Adrenal gland (tissue), 12 donors: ENCODE data around the gene IGHMBP2. TPM values are rescaled to one million over a fixed set of nuclear protein-coding genes. Genes with fewer than 3 reads are reported as not detected.
A peak's percentile ranks its signal among the peaks of the same experiment; 100 is the strongest.

Experiments used
- DNase-seq, 7 donors: peaks; one replicate each; pipeline ENCODE4 v3.0.0-alpha.2; 2019 to 2020
- H3K27ac ChIP-seq, 5 donors: fragments of 200-600 bp; sonication (generic) in 4 of 5; 1 replicate in 3 of 5; 2 replicates in 2 of 5; pipeline versions ENCODE4 v1.5.1 to v1.8.0; 2016 to 2020; ENCODE audit warnings: mild to moderate bottlenecking in 1 of 5
- H3K27me3 ChIP-seq: fragments of 200-600 bp; 2 replicates; pipeline ENCODE4 v1.8.0; 2021
- H3K36me3 ChIP-seq, 2 donors: fragments of 200-600 bp; replicated peaks in 1 of 2; 1 replicate in 1 of 2; 2 replicates in 1 of 2; pipeline versions ENCODE4 v1.5.1 to v1.8.0; 2018 to 2022
- H3K4me1 ChIP-seq, 2 donors: fragments of 200-600 bp; replicated peaks in 1 of 2; 1 replicate in 1 of 2; 2 replicates in 1 of 2; pipeline versions ENCODE4 v1.5.1 to v1.8.0; 2018 to 2021
- H3K4me3 ChIP-seq, 4 donors: fragments of 200-600 bp; sonication (generic) in 3 of 4; one replicate each; pipeline ENCODE4 v1.5.1; 2016 to 2018
- H3K9me3 ChIP-seq, 3 donors: fragments of 200-600 bp; sonication (generic) in 1 of 3; replicated peaks in 1 of 3; 1 replicate in 2 of 3; 2 replicates in 1 of 3; pipeline versions ENCODE4 v1.5.1 to v1.8.0; 2016 to 2021
- POLR2A ChIP-seq, 2 donors: fragments of 450-650 bp; IDR thresholded peaks; one replicate each; pipeline ENCODE4 v1.6.1; 2017; ENCODE audit warnings: antibody characterized with exemption in 2 of 2, mild to moderate bottlenecking in 2 of 2, moderate library complexity in 1 of 2
- WGBS, 4 donors: extraction: QIAGEN DNeasy Blood & Tissue Kit in 2 of 4; methylation state at CpG; one replicate each; pipeline versions ENCODE4 v1.1.5 to v1.1.7; 2013 to 2017; 5-methylcytosine and 5-hydroxymethylcytosine counted together
- intact Hi-C, 2 donors: fragments of 100-400 bp; cut with DNase I; formaldehyde crosslinking; loops; one replicate each; pipeline versions ENCODE4 v1.14.1 to v1.15.0; 2022 to 2023
- polyA plus RNA-seq, 3 donors: library from polyadenylated mRNA; stranded (reverse); fragments of 200-250 nt in 2 of 3; fragments of 350-450 nt in 1 of 3; fragmentation: Illumina TruSeq in 1 of 3; extraction: RNeasy Lipid Tissue Mini Kit (QIAGEN cat#74804) in 1 of 3; gene quantifications; one replicate each; pipeline ENCODE4 v1.2.3, GENCODE V29; 2013 to 2014
- total RNA-seq, 9 donors: library from RNA; depleted of rRNA in 4 of 9; stranded (reverse); fragments of >200 nt in 4 of 9; fragments of 120-200 nt in 1 of 9; fragmentation: NEBNext Ultra II Directional in 1 of 9; extraction: Animal tissue kit (Norgen Biotek cat#: 25700) in 1 of 9; gene quantifications; one replicate each; pipeline versions ENCODE4 v1.1.0 to v1.2.4, GENCODE V29; 2013 to 2023
- TF ChIP-seq, protein P1 (sequence below), 6 experiments: fragments of 450-650 bp in 4 of 6; fragments of 200-600 bp in 2 of 6; sonication (generic) in 1 of 6; IDR thresholded peaks; 1 replicate in 5 of 6; 2 replicates in 1 of 6; pipeline versions ENCODE4 v1.5.1 to v1.8.0; 2016 to 2021; ENCODE audit warnings: antibody characterized with exemption in 6 of 6, mild to moderate bottlenecking in 2 of 6, moderate library complexity in 1 of 6
- donor health status: healthy with polysubstance abuse.
- donor health status: Bipolar disorder and iron deficiency.
- donor health status: DM: yes; HTN: yes; CAD: no.
- donor health status: DM: no; HTN: no; CAD: no.
- donor health status: DM: no; HTN: no; CAD: no.
- donor health status: DM: yes; HTN: yes; CAD: no.

Gene IGHMBP2
- total and polyA plus RNA-seq, 12 donors = 7.9 to 40.6 (median 16.3) TPM

DNA sequence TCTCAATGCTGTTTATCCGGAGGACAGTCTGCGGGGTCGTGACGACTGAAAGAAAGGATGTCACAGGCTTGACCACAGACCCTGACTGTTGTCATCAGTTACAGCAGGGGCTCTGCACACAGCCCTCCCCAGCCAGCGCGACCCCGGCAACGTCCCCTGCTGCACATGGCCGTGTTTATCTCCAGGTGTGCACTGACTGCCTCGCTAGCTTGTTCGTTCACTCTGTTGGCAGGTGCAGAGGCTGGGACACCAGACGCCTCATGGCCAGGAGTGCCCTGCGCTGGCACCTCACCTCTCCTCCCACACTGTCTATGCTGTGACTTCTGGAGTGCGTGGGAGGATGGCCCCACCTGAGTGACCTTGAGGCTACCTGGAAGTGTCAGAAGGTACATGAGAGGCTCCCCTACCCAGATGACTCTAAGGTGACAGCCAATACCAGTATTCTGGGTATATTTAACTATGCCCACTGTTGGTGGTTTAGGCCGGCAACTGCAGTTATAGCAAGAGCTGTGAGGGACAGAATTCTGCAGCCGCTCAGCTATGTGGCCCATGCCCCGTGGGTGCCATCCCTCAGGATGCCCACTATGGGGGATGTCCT, 12.2 kb upstream of the IGHMBP2 start:
- peaks cover 0 to 49% of the 10 kb centered on the region in 2 donors for H3K36me3 ChIP-seq
- peaks cover 0 to 6% of the 10 kb centered on the region in 2 donors for H3K4me1 ChIP-seq
- peak overlapping the region in 1 of 5 donors; percentile 17 for H3K27ac ChIP-seq
- no peaks in the 10 kb centered on the region for H3K27me3 ChIP-seq
- intact Hi-C loops = no loop called here
- H3K4me3 ChIP-seq = no peak overlapping the region
- 67 to 86% (median 79%) methylated on average over 16 to 17 of the region's 17 CpGs for WGBS, 4 donors
- DNase-seq = no peak
- H3K9me3 ChIP-seq = no peaks in the 10 kb centered on the region
- TF ChIP-seq, protein P1, sequence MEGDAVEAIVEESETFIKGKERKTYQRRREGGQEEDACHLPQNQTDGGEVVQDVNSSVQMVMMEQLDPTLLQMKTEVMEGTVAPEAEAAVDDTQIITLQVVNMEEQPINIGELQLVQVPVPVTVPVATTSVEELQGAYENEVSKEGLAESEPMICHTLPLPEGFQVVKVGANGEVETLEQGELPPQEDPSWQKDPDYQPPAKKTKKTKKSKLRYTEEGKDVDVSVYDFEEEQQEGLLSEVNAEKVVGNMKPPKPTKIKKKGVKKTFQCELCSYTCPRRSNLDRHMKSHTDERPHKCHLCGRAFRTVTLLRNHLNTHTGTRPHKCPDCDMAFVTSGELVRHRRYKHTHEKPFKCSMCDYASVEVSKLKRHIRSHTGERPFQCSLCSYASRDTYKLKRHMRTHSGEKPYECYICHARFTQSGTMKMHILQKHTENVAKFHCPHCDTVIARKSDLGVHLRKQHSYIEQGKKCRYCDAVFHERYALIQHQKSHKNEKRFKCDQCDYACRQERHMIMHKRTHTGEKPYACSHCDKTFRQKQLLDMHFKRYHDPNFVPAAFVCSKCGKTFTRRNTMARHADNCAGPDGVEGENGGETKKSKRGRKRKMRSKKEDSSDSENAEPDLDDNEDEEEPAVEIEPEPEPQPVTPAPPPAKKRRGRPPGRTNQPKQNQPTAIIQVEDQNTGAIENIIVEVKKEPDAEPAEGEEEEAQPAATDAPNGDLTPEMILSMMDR (IDR thresholded peaks at IDR 0.05) = no peak
- TF ChIP-seq POLR2A (IDR thresholded peaks at IDR 0.05) = no peak

DNA sequence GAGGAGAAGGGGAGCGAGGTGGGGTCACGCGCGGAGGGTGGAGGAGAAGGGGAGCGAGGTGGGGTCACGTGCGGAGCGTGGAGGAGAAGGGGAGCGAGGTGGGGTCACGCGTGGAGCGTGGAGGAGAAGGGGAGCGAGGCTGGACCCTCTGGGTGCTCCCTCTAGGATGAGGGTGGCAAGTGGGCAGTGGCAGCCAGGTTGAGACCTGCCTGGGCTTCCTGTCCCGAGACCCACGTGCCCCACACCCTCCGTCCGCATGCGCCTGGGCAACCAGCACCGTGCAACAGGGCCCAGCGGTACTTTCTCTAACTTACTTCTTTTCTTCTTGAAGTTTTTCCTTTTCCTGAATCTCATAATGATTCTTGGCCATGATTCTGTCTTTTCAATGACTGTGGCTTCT, 11.1 kb upstream of the IGHMBP2 start:
- peaks cover 0 to 6% of the 10 kb centered on the region in 2 donors for H3K4me1 ChIP-seq
- TF ChIP-seq POLR2A (IDR thresholded peaks at IDR 0.05) = no peak
- TF ChIP-seq, protein P1 (IDR thresholded peaks at IDR 0.05) = no peak
- no peaks in the 10 kb centered on the region for H3K9me3 ChIP-seq
- no peaks in the 10 kb centered on the region for H3K27me3 ChIP-seq
- DNase-seq = no peak
- 92 to 95% (median 94%) methylated on average over 17 to 20 of the region's 20 CpGs for WGBS, 4 donors
- no peak overlapping the region for H3K27ac ChIP-seq
- peaks cover 0 to 60% of the 10 kb centered on the region in 2 donors for H3K36me3 ChIP-seq
- H3K4me3 ChIP-seq = no peak overlapping the region
- intact Hi-C loops = no loop called here

GRCh38 chr11:68893282-68893681, 10.4 kb upstream of the IGHMBP2 start:
- H3K9me3 ChIP-seq = no peaks in the 10 kb centered on the region
- intact Hi-C loops = no loop called here
- no peak overlapping the region for H3K27ac ChIP-seq
- H3K4me3 ChIP-seq = no peak overlapping the region
- H3K27me3 ChIP-seq = no peaks in the 10 kb centered on the region
- H3K36me3 ChIP-seq = peaks cover 0 to 66% of the 10 kb centered on the region in 2 donors
- WGBS, 4 donors = 91 to 94% (median 93%) methylated on average over 5 of the region's 5 CpGs
- H3K4me1 ChIP-seq = peaks cover 0 to 6% of the 10 kb centered on the region in 2 donors
- no peak for TF ChIP-seq POLR2A (IDR thresholded peaks at IDR 0.05)
- TF ChIP-seq, protein P1 (IDR thresholded peaks at IDR 0.05) = no peak
- DNase-seq = no peak

DNA sequence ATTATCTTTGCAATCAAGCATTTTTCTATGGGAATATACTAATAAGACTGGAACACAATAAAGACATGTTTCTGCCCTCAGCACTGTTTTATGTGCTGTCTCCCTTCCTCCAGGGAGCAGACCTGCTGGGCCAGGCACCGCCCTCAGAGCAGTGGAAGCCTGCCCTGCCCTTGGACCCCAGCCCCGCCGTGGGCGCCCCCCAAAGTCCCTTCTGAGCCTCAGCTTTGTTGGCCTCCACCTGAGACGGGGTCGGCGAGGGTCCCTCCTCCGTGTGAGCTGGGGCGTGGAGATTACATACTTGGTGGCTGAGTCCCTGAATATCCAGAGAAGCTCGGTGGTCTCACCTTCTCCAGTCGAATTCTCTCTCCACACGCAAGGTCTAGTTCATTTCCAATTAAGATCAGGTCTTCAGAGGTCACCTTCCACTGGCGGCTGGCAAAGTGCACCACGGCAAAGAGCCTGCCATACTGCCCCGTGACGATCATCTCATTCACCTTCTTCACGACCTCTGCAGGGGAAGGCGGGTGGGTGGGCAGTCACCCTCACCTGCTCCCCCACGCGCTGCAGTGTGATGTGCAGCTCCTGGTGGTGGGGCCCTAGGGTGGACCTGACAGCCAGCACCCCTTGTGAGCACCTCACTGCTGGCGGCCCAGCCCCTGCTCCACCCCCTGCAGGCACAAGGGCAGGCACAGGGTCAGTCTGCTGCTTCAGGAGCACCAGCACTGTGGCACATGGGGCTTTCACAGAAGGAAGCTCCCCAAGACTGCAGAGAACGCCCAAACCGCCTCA, 7.3 kb upstream of the IGHMBP2 start:
- TF ChIP-seq POLR2A (IDR thresholded peaks at IDR 0.05) = no peak
- TF ChIP-seq, protein P1 (IDR thresholded peaks at IDR 0.05) = no peak
- H3K9me3 ChIP-seq = no peaks in the 10 kb centered on the region
- DNase-seq = no peak
- H3K4me1 ChIP-seq = peaks cover 0 to 7% of the 10 kb centered on the region in 2 donors
- H3K27me3 ChIP-seq = no peaks in the 10 kb centered on the region
- H3K27ac ChIP-seq = no peak overlapping the region
- peaks cover 0 to 70% of the 10 kb centered on the region in 2 donors for H3K36me3 ChIP-seq
- WGBS, 4 donors = 90 to 95% (median 94%) methylated on average over 20 to 23 of the region's 23 CpGs
- H3K4me3 ChIP-seq = no peak overlapping the region
- intact Hi-C loops = no loop called here
